GM19324 (cell line): ENCODE measurements around the gene BOLA2B.
"Not testable (repeated sequence)": the region's sequence is repeated elsewhere in the genome, so short reads cannot be mapped to it uniquely, and the experiment has no call there.

Experiments used
- ATAC-seq: cut with Tn5 transposase; IDR thresholded peaks from one replicate; pipeline ENCODE4 v1.9.1; 2021; ENCODE audit warnings: mild to moderate bottlenecking, moderate library complexity; ENCODE audit not compliant: unreplicated experiment, low FRiP score

Gene BOLA2B

GRCh38 chr16:30193615-30194014 lies at the start of gene BOLA2B, which contains the start of gene SLX1A:
BOLA2B (minus strand) TSS chr16:30193666; CDS start chr16:30193595, 71 bp downstream.
SLX1A (plus strand) TSS chr16:30193875; CDS start chr16:30194085, 210 bp downstream.
- ATAC-seq, result peak; percentile 89

GRCh38 chr16:30217082-30217481 lies 23.6 kb upstream of the BOLA2B start:
- ATAC-seq, result not testable (repeated sequence)

- not testable (repeated sequence) for ATAC-seq
Measured at GRCh38 chr16:30211414-30211813, 17.9 kb upstream of the BOLA2B start.

- ATAC-seq, result not testable (repeated sequence)
Measured at GRCh38 chr16:30209032-30209431, 15.6 kb upstream of the BOLA2B start.

GRCh38 chr16:30207063-30207704 lies 13.7 kb upstream of the BOLA2B start:
- ATAC-seq, result not testable (repeated sequence)

- not testable (repeated sequence) for ATAC-seq
Measured at GRCh38 chr16:30206252-30206651, 12.8 kb upstream of the BOLA2B start.

- not testable (repeated sequence) for ATAC-seq
Measured at GRCh38 chr16:30205541-30206236, 12.2 kb upstream of the BOLA2B start.

- not testable (repeated sequence) for ATAC-seq
Measured at GRCh38 chr16:30199608-30200343, 6.3 kb upstream of the BOLA2B start.

GRCh38 chr16:30199049-30199448 lies 5.6 kb upstream of the BOLA2B start, which contains the start of gene SULT1A3:
SULT1A3 (plus strand) TSS chr16:30199255; CDS start chr16:30200729, 1,474 bp downstream.
- ATAC-seq, result not testable (repeated sequence)

- ATAC-seq, result not testable (repeated sequence)
Measured at GRCh38 chr16:30197001-30197400, 3.5 kb upstream of the BOLA2B start.

- peak; percentile 56 for ATAC-seq
Measured at GRCh38 chr16:30194172-30194925, 883 bp upstream of the BOLA2B start.

- peak; percentile 10 for ATAC-seq
Measured at GRCh38 chr16:30193098-30193497, 368 bp downstream of the BOLA2B start.

- ATAC-seq, result not testable (repeated sequence)
Measured at GRCh38 chr16:30191158-30191557, 2.3 kb downstream of the BOLA2B start.

- no peak for ATAC-seq
Measured at GRCh38 chr16:30187971-30188561, 5.4 kb downstream of the BOLA2B start.

- no peak for ATAC-seq
Measured at GRCh38 chr16:30187556-30187865, 6.0 kb downstream of the BOLA2B start.

- ATAC-seq, result no peak
Measured at GRCh38 chr16:30186782-30187555, 6.5 kb downstream of the BOLA2B start.

GRCh38 chr16:30186444-30186781 lies 7.1 kb downstream of the BOLA2B start:
- ATAC-seq, result no peak

GRCh38 chr16:30185683-30186421 lies 7.6 kb downstream of the BOLA2B start:
- ATAC-seq, result peak; percentile 23
